ENCODE data around the gene BEGAIN. TPM values are rescaled to one million over a fixed set of nuclear protein-coding genes. Genes with fewer than 3 reads are reported as not detected.

BEGAIN gene
- total RNA-seq, 2 donors from 2014 or later = 2.5 to 5.1 TPM

DNA sequence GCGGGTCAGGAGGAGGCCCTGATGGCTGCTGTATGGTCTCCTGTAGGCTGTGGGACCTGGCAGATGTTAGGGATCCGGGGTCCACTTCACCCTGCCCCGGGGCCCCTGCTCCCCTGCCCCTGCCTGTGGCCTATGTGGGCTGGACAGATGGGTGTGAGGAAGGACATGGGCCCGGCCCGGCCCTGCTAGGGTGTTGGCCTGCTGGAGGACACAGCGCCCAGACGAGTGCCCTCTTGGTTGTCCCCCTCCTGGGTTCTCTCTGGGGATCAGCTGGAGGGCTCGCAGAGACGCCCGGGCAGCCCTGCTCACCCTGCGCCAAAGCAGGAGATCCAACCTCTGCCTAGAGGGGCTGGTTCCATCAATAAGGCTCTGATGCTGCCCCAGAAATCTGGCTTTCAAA lies 36.2 kb downstream of the BEGAIN start:
- intact Hi-C loops (cut with DNase I) = no loop called here
- no peak for DNase-seq (ENCODE audit: low spot score)

DNA sequence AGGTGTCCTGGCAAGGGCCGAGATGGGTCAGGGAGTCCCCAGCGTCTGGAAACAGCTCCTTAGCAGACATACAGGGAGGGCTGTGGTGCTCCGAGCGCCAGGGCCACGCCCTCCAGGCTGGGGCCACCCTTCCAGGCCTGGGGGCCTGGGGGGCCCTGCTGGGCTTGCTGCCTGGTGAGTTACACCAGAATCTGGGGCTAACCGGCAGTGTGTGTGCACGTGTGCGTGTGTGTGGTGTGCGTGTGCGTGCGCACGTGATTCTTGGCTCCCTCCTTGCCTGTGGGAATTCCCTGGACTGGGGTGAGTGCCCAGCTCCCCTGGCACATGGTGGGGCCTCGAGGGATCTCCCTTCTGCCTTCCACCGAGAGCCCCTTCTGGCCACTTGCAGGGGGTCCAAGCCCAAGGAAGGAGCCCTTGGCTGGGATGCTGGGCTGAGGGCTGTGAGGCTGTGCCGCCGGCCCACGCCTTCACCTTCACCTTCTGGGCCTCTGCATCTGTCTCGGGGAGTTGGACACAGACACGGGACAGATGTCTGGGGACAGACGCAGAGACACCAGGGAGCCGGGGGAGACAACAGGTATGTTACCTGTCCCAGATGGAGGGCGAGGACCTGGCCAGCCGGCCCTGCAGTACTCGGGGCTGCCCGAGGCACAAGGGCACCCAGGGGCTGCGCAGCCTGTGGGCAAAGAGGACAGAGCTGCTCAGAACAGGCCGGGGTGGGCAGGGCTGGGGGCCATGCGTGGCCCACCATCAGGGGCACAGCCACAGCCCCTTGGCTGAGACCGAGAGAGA lies 37.2 kb downstream of the BEGAIN start:
- Histone ChIP-seq H3K4me3 (no peak overlapping the region), H3K4me1 (replicated peaks) (peaks cover 15% of the 10 kb centered on the region), H3K36me3 (no peaks in the 10 kb centered on the region), H3K27ac (no peak overlapping the region), H3K27me3 (replicated peaks; ENCODE audit: insufficient read depth) (no peaks in the 10 kb centered on the region), H3K9me3 (no peaks in the 10 kb centered on the region)
- DNase-seq (ENCODE audit: low spot score) = no peak
- TF ChIP-seq POLR2AphosphoS5 (IDR thresholded peaks at IDR 0.05) (no peak), POLR2A (IDR thresholded peaks at IDR 0.05) (no peak), CTCF (IDR thresholded peaks at IDR 0.05) (no peak)
- WGBS = 70% methylated on average over 24 of the region's 29 CpGs
- intact Hi-C loops (cut with DNase I) = no loop called here

More for the DNA sequence above, 36.2 kb downstream of the BEGAIN start:
- Histone ChIP-seq H3K4me1 (replicated peaks) (peaks cover 15% of the 10 kb centered on the region), H3K36me3 (no peaks in the 10 kb centered on the region), H3K4me3 (no peak overlapping the region), H3K27me3 (replicated peaks; ENCODE audit: insufficient read depth) (no peaks in the 10 kb centered on the region), H3K9me3 (no peaks in the 10 kb centered on the region), H3K27ac (no peak overlapping the region)
- no peak for TF ChIP-seq POLR2A (IDR thresholded peaks at IDR 0.05)
- TF ChIP-seq CTCF (IDR thresholded peaks at IDR 0.05) = no peak
- TF ChIP-seq POLR2AphosphoS5 (IDR thresholded peaks at IDR 0.05) = no peak
- WGBS = 90% methylated on average over 7 of the region's 11 CpGs

GRCh38 chr14:100548939-100549338 lies 38.3 kb downstream of the BEGAIN start:
- no peaks in the 10 kb centered on the region for H3K9me3 ChIP-seq
- H3K4me3 ChIP-seq = no peak overlapping the region
- TF ChIP-seq CTCF (IDR thresholded peaks at IDR 0.05) = no peak
- TF ChIP-seq POLR2AphosphoS5 (IDR thresholded peaks at IDR 0.05) = no peak
- TF ChIP-seq POLR2A (IDR thresholded peaks at IDR 0.05) = no peak
- intact Hi-C loops (cut with DNase I) = no loop called here
- no peaks in the 10 kb centered on the region for H3K36me3 ChIP-seq
- H3K27ac ChIP-seq = no peak overlapping the region
- DNase-seq (ENCODE audit: low spot score) = no peak
- peaks cover 15% of the 10 kb centered on the region for H3K4me1 ChIP-seq (replicated peaks)
- 85% methylated on average over 15 of the region's 15 CpGs for WGBS
- H3K27me3 ChIP-seq (replicated peaks; ENCODE audit: insufficient read depth) = no peaks in the 10 kb centered on the region

DNA sequence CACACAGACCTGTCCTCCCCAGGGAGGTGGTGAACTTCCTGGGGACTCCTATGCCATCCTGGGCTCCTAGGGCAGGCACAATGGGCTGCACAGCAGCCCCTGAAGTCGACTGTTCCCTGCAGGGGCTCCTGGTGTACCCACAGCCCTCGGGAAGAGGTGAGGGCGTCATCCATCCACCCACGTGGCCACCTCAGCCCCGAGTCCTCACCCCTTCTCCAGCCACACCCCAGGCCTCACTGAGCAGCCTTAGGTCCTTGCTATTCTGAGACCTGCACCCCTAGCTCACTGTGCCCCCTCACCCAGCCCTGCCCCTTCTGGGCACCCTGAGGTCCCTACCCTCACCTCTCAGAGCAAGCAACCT lies 38.9 kb downstream of the BEGAIN start:
- H3K4me1 ChIP-seq (replicated peaks) = peaks cover 15% of the 10 kb centered on the region
- DNase-seq (ENCODE audit: low spot score) = no peak
- intact Hi-C loops (cut with DNase I) = no loop called here
- H3K27me3 ChIP-seq (replicated peaks; ENCODE audit: insufficient read depth) = no peaks in the 10 kb centered on the region
- no peaks in the 10 kb centered on the region for H3K36me3 ChIP-seq
- H3K9me3 ChIP-seq = no peaks in the 10 kb centered on the region
- H3K4me3 ChIP-seq = no peak overlapping the region
- 74% methylated on average over 5 of the region's 5 CpGs for WGBS
- H3K27ac ChIP-seq = peak overlapping the region in 1 of 2 donors; percentile 75
- no peak for TF ChIP-seq POLR2AphosphoS5 (IDR thresholded peaks at IDR 0.05)
- TF ChIP-seq CTCF (IDR thresholded peaks at IDR 0.05) = no peak
- TF ChIP-seq POLR2A (IDR thresholded peaks at IDR 0.05) = no peak

Measured in prostate gland (tissue), 2 donors.